ENCODE measurements around the gene POTEM. TPM values are rescaled to one million over a fixed set of nuclear protein-coding genes. Genes with fewer than 3 reads are reported as not detected.
A peak's percentile ranks its signal among the peaks of the same experiment; 100 is the strongest.
"Not testable (repeated sequence)": the region's sequence is repeated elsewhere in the genome, so short reads cannot be mapped to it uniquely, and the experiment has no call there.

The POTEM gene
- total RNA-seq: not detected

DNA sequence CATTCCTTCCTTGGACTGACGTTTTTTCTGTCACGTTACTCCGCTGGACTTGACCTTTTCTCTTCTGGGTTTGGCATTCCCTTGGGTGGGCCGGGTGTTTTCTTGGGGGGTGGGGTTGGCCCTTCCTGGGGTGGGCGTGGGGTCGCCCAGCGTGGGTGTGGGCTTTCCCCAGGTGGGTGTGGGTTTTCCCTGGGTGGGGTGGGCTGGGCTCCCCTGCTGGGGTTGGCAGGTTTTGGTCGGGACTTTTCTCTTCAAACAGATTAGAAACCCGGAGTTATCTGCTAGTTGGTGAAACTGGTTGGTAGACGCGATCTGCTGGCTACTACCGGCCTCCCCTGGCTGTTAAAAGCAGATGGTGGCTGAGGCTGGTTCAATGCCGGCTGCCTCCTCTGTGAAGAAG is at the start of gene POTEM:
Gene POTEM, plus strand, starts transcription at position 301 of the 400 bp plus-strand sequence. Its CDS starts 52 bp downstream, at position 353.
- DNase-seq (ENCODE audit: extremely low spot score in 2 of 2); H3K27me3 ChIP-seq; H3K36me3 ChIP-seq; H3K9me3 ChIP-seq; H3K4me3 ChIP-seq; H3K27ac ChIP-seq; intact Hi-C loops (cut with DNase I); H3K4me1 ChIP-seq: not testable (repeated sequence)

DNA sequence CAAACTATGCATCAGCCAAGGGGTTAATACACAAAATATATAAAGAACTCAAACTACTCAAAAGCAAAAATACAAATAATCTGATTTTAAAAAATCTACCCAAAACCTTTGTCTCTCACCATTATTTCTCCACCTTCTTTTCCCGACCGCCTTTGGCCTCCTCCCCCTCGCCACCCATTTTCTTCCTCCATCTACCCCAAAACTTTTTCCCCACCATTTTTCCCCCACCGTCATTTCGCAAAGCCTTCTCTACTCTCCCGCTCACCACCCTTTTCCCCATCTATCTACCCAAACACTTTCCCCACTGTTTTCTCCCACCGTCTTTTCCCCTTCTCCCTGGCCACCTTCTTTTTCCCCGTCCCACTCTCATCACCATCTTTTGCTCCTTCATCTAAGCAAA is 48.9 kb upstream of the POTEM start:
- H3K27ac ChIP-seq; H3K27me3 ChIP-seq; H3K4me3 ChIP-seq; H3K4me1 ChIP-seq; DNase-seq (ENCODE audit: extremely low spot score in 2 of 2); intact Hi-C loops (cut with DNase I); H3K9me3 ChIP-seq; H3K36me3 ChIP-seq: not testable (repeated sequence)

DNA sequence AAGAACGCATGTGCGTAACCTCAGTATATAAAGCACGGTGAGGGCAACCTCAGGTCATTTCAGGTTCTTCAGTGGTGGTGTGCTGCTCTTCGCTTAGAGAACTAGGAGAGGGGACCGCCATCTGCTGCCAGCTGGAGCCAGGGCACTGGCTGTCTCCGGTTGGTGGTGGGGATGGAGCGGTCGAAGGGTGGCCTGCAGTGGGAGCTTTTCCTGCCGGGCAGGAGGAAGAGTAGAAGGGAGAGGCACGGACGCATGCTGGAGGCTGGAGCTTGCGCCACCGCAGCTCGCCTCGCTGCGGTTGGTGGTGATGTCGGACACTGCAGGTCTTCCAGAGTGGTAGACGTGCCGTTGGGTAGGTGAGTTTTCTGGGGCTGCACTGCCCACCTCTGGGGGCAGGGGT is 47.2 kb upstream of the POTEM start:
- DNase-seq (ENCODE audit: extremely low spot score in 2 of 2); H3K36me3 ChIP-seq; H3K4me1 ChIP-seq; H3K27ac ChIP-seq; H3K27me3 ChIP-seq; H3K4me3 ChIP-seq; intact Hi-C loops (cut with DNase I); H3K9me3 ChIP-seq: not testable (repeated sequence)

DNA sequence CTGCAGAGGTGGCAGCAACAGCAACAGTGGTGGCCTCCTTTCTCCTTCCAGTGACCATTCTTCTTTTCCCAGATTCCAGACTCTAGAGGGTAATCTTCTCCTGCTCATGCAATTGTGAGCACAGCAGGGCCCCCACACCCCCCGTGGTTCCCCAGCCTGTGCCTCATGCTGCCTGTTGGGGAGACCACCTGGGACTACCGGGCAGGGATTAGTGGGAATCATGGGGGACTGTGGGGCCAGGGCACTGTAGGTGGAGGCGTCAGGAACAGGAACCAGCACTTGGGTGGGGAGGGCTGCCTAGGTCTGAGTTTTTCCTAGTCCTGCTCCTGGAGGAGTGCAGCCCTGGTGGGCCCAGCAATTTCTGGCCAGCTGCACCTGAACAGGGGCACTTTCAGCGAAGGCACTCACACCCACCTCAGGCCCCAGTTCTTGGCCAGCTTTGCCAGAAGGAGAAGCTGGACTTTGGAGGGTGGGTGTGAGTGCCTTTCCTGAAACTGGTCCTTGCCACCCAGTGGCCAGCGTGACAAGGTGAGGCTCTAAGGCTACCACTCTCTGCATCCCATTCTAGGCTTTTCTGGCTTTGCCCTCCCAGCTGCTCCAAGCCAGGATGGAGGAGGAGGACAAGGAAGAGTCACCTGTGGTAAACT is 46.1 kb upstream of the POTEM start:
- H3K36me3 ChIP-seq; H3K4me3 ChIP-seq; H3K9me3 ChIP-seq; intact Hi-C loops (cut with DNase I); H3K4me1 ChIP-seq; H3K27me3 ChIP-seq; H3K27ac ChIP-seq; DNase-seq (ENCODE audit: extremely low spot score in 2 of 2): not testable (repeated sequence)

DNA sequence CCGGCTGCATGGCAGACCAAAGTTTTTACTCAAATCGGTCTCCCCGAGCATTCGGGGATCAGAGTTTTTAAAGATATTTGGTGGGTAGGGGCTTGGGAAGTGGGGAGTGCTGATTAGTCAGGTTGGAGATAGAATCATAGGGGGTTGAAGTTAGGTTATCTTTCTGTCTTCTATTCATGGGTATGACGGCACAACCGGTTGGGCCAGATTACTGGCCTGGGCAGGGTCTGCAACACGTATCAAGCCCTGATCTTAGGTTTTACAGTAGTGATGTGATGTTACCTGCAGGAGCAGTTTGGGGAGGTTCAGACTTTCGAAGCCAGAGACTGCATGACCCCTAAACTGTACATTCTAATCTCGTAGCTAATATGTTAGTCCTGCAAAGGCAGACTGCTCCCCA is 30.4 kb upstream of the POTEM start:
- intact Hi-C loops (cut with DNase I); H3K4me3 ChIP-seq; H3K27ac ChIP-seq; H3K4me1 ChIP-seq; H3K9me3 ChIP-seq; DNase-seq (ENCODE audit: extremely low spot score in 2 of 2); H3K36me3 ChIP-seq; H3K27me3 ChIP-seq: not testable (repeated sequence)

DNA sequence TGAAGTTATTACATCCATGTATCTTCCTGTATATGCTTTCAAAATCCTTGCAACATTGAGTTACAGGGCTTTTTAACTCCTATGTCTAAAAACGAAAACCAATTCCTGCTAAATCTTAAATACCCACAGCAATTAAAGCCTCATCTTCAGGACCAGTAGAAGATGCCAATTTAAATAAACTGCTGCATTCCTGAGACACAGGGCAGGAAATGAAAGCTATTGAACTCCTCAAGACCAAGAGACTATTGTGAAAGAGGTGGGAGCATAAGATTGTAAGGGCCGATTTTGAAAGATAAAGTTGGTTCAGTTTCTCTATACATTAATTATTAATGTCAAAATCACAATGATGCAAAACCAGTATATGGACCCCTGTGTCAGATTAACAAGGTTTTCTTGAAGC is 28.5 kb upstream of the POTEM start:
- H3K27me3 ChIP-seq; H3K4me1 ChIP-seq; DNase-seq (ENCODE audit: extremely low spot score in 2 of 2); H3K27ac ChIP-seq; H3K36me3 ChIP-seq; H3K4me3 ChIP-seq; intact Hi-C loops (cut with DNase I); H3K9me3 ChIP-seq: not testable (repeated sequence)

DNA sequence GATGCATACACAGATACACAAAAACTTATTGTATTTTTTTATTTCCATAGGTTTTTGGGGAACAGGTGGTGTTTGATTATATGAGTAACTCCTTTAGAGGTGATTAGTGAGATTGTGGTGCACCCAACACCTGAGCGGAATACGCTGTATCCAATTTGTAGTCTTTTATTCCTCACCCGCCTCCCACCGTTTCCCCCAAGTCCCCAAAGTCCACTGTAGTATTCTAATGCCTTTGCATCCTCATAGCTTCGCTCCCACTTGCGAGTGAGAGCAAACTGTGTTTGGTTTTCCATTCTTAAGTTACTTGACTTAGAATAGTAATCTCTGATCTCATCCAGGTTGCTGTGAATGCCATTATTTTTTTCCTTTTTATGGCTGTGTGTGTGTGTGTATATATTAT is 17.3 kb upstream of the POTEM start:
- H3K27ac ChIP-seq; H3K9me3 ChIP-seq; intact Hi-C loops (cut with DNase I); H3K27me3 ChIP-seq; H3K4me1 ChIP-seq; H3K4me3 ChIP-seq; H3K36me3 ChIP-seq; DNase-seq (ENCODE audit: extremely low spot score in 2 of 2): not testable (repeated sequence)

DNA sequence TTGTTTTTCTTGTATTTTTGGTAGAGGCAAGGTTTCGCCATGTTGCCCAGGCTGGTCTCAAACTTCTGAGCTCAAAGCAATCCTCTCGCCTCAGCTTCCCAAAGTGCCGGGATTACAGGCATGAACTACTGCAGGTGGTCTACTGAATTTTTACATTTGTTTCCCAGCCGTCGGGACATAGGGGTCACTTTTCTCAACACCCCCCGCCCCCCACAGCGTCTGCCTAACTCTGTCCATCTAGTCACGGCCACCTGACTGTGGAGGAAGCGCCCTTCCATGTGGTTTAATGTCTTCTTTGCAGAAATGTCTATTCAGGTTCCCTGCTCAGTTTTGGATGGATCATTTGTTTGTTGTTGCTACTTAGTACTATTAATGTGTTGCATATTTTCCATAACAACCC is 14.1 kb upstream of the POTEM start:
- H3K4me1 ChIP-seq; H3K27me3 ChIP-seq; H3K4me3 ChIP-seq; H3K36me3 ChIP-seq; intact Hi-C loops (cut with DNase I); H3K27ac ChIP-seq; H3K9me3 ChIP-seq: not testable (repeated sequence)
- peak in 1 of 2 donors; percentile 65 for DNase-seq (ENCODE audit: extremely low spot score in 2 of 2)

DNA sequence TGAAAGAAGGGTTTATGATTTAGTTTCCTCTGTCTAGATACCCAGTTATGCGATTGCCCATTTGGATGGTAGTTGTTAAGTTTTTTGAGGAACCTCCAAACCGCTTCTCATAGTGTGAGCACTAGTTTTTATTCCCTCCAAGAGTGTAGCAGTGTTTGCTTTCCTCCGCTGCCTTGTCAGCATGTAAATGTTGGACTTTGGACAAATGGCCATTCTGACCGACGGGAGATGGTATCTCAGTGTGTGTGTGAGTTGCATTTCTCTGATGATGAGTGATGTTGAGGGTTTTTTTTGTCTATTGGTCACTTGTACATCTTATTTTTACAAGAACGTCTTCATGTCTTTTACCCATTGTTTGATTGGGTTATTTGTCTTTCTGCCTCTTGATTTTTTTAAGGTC is 11.4 kb upstream of the POTEM start:
- H3K27me3 ChIP-seq; DNase-seq (ENCODE audit: extremely low spot score in 2 of 2); H3K9me3 ChIP-seq; H3K36me3 ChIP-seq; H3K27ac ChIP-seq; H3K4me1 ChIP-seq; intact Hi-C loops (cut with DNase I); H3K4me3 ChIP-seq: not testable (repeated sequence)

DNA sequence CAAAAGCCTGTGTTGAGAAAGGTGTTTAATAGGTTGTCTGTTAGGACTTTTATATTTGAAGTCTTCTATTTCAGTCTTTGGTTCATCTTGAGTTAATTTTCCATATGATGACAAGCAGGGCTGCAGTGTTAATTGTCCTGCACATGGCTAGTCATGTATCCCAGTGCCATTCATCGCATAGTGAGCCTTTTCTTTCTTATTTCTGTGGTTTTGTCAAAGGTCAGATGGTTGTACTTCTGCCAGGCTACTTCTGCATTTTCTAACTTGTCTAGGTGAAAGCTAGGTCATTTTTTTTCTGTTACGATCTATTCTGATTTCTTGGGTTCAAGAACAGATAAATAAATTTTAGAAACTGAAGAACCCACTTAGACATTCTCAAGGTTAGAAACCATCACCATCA is 5.7 kb upstream of the POTEM start:
- DNase-seq (ENCODE audit: extremely low spot score in 2 of 2); H3K27ac ChIP-seq; H3K36me3 ChIP-seq; H3K4me3 ChIP-seq; intact Hi-C loops (cut with DNase I); H3K27me3 ChIP-seq; H3K9me3 ChIP-seq; H3K4me1 ChIP-seq: not testable (repeated sequence)

DNA sequence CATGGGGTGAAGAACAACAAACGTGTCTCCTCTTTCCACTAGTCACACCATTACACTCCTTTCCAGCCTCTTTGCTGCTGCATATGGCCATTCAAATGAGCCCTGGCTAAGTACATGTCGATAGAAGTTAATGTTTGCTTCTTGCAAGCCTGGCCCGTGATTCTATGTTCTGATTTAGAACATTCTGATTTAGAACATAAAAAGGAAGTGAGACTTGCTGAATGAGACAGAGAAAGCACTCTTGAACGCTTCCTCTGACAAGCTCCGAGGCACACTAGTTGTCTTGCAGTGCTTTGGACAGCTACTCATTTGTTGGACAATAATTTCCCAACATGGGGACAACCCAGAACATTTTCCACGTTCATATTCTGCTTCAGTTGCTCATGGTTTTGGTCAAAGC is 5.1 kb upstream of the POTEM start:
- H3K4me1 ChIP-seq; H3K36me3 ChIP-seq; intact Hi-C loops (cut with DNase I); DNase-seq (ENCODE audit: extremely low spot score in 2 of 2); H3K27ac ChIP-seq; H3K4me3 ChIP-seq; H3K27me3 ChIP-seq; H3K9me3 ChIP-seq: not testable (repeated sequence)

DNA sequence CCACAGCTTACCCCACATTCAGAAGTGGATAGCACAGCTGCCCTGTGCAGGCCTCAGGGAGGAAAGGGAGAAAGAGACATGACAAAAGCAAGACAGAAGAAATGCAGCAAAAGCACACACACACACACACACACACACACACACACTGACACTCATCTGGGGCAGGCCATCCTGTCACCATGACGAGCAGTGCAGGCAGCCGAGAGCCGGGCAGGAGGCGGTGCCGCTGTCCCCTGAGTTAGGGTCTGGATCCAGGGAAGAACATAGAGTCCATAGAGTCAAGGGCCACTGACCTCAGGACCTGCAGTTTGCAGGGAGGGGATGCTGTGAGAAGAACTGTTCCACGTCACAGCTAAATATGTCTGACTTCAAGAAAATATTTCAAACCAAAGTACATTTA is 4.0 kb upstream of the POTEM start:
- H3K27me3 ChIP-seq; DNase-seq (ENCODE audit: extremely low spot score in 2 of 2); H3K27ac ChIP-seq; H3K4me1 ChIP-seq; H3K4me3 ChIP-seq; H3K36me3 ChIP-seq; H3K9me3 ChIP-seq; intact Hi-C loops (cut with DNase I): not testable (repeated sequence)

DNA sequence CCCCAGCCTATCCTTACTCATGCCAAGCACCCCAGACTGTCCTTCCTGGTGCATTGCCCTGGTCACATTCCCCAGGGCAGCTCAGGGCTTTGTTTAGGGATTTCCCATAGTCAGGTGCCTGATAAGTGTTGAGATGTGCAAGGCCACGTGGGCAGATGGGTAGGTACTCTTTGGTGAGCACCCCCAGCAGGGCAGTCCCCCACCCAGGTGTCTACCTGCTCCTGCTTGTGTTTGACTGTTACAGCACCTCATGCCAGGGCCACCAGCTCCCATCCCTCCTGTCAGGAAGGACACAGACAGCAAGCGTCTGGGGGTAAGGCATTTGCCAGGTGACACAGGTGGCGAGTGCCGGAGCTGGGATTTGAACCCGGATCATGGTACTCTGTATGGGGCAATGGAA is 2.4 kb upstream of the POTEM start:
- H3K27me3 ChIP-seq; H3K4me1 ChIP-seq; H3K36me3 ChIP-seq; H3K4me3 ChIP-seq; H3K27ac ChIP-seq; intact Hi-C loops (cut with DNase I); H3K9me3 ChIP-seq; DNase-seq (ENCODE audit: extremely low spot score in 2 of 2): not testable (repeated sequence)

DNA sequence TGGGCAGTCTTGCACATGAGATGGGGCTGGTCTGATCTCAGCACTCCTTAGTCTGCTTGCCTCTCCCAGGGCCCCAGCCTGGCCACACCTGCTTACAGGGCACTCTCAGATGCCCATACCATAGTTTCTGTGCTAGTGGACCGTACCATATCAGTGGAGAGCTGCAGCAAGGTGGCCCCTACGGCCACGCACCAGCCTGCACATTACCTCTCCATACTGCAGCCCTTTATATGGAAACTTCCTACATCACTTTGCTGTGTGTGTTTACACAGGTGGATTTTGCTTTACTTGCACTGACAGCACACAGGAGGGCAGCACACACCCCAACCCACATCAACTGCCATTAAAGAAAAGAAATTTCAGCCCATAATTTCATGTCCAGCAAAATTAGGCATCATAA is 35.3 kb downstream of the POTEM start:
- H3K4me3 ChIP-seq; H3K36me3 ChIP-seq; H3K4me1 ChIP-seq; intact Hi-C loops (cut with DNase I); DNase-seq (ENCODE audit: extremely low spot score in 2 of 2); H3K27me3 ChIP-seq; H3K9me3 ChIP-seq; H3K27ac ChIP-seq: not testable (repeated sequence)

DNA sequence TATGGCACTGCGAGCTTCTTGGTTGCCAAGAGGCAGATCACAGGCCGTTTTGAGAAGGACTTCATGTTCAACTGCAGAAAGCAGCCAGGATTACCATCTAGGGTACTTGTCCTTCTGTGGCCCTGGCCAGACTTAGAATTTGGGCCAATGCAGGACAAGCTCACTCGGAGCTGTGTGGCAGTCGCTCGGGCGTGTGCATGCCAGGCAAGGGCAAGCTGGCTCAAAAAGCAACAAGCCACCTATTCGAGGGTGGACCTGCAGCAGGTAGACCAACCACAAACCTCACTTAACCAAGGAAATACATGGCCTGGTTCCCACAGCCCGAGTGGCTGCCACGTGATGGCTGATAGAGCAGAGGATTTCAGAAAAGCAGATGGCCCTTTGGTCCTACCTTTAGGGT is 39.3 kb downstream of the POTEM start:
- H3K36me3 ChIP-seq; DNase-seq (ENCODE audit: extremely low spot score in 2 of 2); intact Hi-C loops (cut with DNase I); H3K9me3 ChIP-seq; H3K4me3 ChIP-seq; H3K27ac ChIP-seq; H3K27me3 ChIP-seq; H3K4me1 ChIP-seq: not testable (repeated sequence)
